Activated naive CD8-positive, alpha-beta T cell treated with anti-CD3 and anti-CD28 coated beads, Interleukin-2, amount 50 U/mL, for 16 hours (primary cell): ENCODE data around the gene SLAMF1.

ENCODE experiments used
- DNase-seq: peaks from one replicate; pipeline ENCODE4 v3.0.0-alpha.2; 2020; ENCODE audit warnings: low read depth, low spot score

The SLAMF1 gene

GRCh38 chr1:160625321-160625720 lies 21.5 kb downstream of the SLAMF1 start:
- DNase-seq = no peak

GRCh38 chr1:160624464-160624863 lies 22.4 kb downstream of the SLAMF1 start:
- DNase-seq = no peak

- no peak for DNase-seq
Observed at GRCh38 chr1:160623862-160624261, 23.0 kb downstream of the SLAMF1 start.

GRCh38 chr1:160623227-160623633 lies 23.6 kb downstream of the SLAMF1 start:
- no peak for DNase-seq

- no peak for DNase-seq
Observed at GRCh38 chr1:160622501-160623226, 24.2 kb downstream of the SLAMF1 start.

- no peak for DNase-seq
Observed at GRCh38 chr1:160621633-160622413, 25.0 kb downstream of the SLAMF1 start.

GRCh38 chr1:160620942-160621632 lies 25.8 kb downstream of the SLAMF1 start:
- DNase-seq = no peak

GRCh38 chr1:160619742-160620277 lies 27.0 kb downstream of the SLAMF1 start:
- DNase-seq = no peak

- no peak for DNase-seq
Observed at GRCh38 chr1:160618763-160619274, 28.0 kb downstream of the SLAMF1 start.

- DNase-seq = no peak
Observed at GRCh38 chr1:160618327-160618726, 28.5 kb downstream of the SLAMF1 start.

- no peak for DNase-seq
Observed at GRCh38 chr1:160615660-160616059, 31.2 kb downstream of the SLAMF1 start.

GRCh38 chr1:160614410-160614809 lies 32.4 kb downstream of the SLAMF1 start:
- no peak for DNase-seq

GRCh38 chr1:160612613-160613218 lies 34.1 kb downstream of the SLAMF1 start:
- DNase-seq = no peak

- no peak for DNase-seq
Observed at GRCh38 chr1:160610569-160611242, 36.1 kb downstream of the SLAMF1 start.

GRCh38 chr1:160608941-160609340 lies 37.9 kb downstream of the SLAMF1 start:
- no peak for DNase-seq

- DNase-seq = no peak
Observed at GRCh38 chr1:160608514-160608913, 38.3 kb downstream of the SLAMF1 start.

GRCh38 chr1:160608057-160608456 lies 38.8 kb downstream of the SLAMF1 start:
- DNase-seq = no peak

- DNase-seq = no peak
Observed at GRCh38 chr1:160607672-160608032, 39.2 kb downstream of the SLAMF1 start.

GRCh38 chr1:160607011-160607671 lies 39.7 kb downstream of the SLAMF1 start:
- DNase-seq = peak; percentile 34

GRCh38 chr1:160606611-160607010 lies 40.2 kb downstream of the SLAMF1 start:
- DNase-seq = no peak
